GM12878 (cell line): Measurements from ENCODE around the gene GRIK5. TPM values are rescaled to one million over a fixed set of nuclear protein-coding genes. Genes with fewer than 3 reads are reported as not detected.

Experiments
- ATAC-seq: fragments of 200-7000 bp; cut with Tn5 transposase; 3 replicates; pipeline ENCODE4 v1.9.1; 2020; ENCODE audit warnings: mild to moderate bottlenecking, moderate library complexity
- BruUV-seq: library from RNA; stranded (reverse); fragments of 400-500 nt; replicated peaks from 2 replicates; lab custom pipeline; 2021; lab: Mats Ljungman, UMichigan
- CTCF ChIA-PET: fragments of 300-600 bp; sonication (Branson Sonifier 250); formaldehyde crosslinking; extraction: SDS; loops from one replicate; lab custom pipeline; 2021; ENCODE audit warnings: inconsistent platforms; lab: Yijun Ruan, JAX
- POLR2A ChIA-PET: fragments of 350-600 bp; formaldehyde crosslinking; extraction: SDS; loops from one replicate; lab custom pipeline; 2021; ENCODE audit warnings: inconsistent platforms; lab: Charles Lee
- RAD21 ChIA-PET: fragments of 300-600 bp; sonication (Branson Sonifier 250); formaldehyde crosslinking; loops from one replicate; lab custom pipeline; 2023; ENCODE audit warnings: antibody characterized with exemption; ENCODE audit not compliant: unreplicated experiment; lab: Charles Lee
- SMC1A ChIA-PET: fragments of 300-600 bp; sonication (Branson Sonifier 250); formaldehyde crosslinking; loops from one replicate; lab custom pipeline; 2023; ENCODE audit not compliant: unreplicated experiment, uncharacterized antibody; lab: Charles Lee
- DNase-seq: peaks from one replicate; pipeline ENCODE4 v3.0.0-alpha.2; 2011; ENCODE audit warnings: low read depth, low spot score
- FAIRE-seq: peaks from 3 replicates; lab custom pipeline; 2011; peaks lifted over from hg19 to GRCh38; lab: Jason Lieb, UNC
- H2AFZ ChIP-seq: 2 replicates; pipeline ENCODE4 v1.6.0; 2011; ENCODE audit warnings: low read depth, low read length, control low read depth; ENCODE audit not compliant: control insufficient read depth
- H3K27ac ChIP-seq: 2 replicates; pipeline ENCODE4 v1.5.1; 2011; ENCODE audit warnings: control low read depth; ENCODE audit not compliant: control insufficient read depth, insufficient read depth
- H3K27me3 ChIP-seq, 2 experiments: replicated peaks in 1 of 2; 2 replicates each; pipeline versions ENCODE4 v1.6.0 to v1.6.1; 2011; ENCODE audit warnings: low read length in 1 of 2; ENCODE audit not compliant: control insufficient read depth in 2 of 2, insufficient read depth in 2 of 2
- H3K36me3 ChIP-seq, 2 experiments: 2 replicates each; pipeline ENCODE4 v1.5.1; 2011; ENCODE audit warnings: low read length in 1 of 2; ENCODE audit not compliant: control insufficient read depth in 2 of 2, insufficient read depth in 2 of 2
- H3K4me1 ChIP-seq: 2 replicates; pipeline ENCODE4 v1.6.1; 2011; ENCODE audit warnings: mild to moderate bottlenecking, low read length, moderate library complexity, mixed read lengths; ENCODE audit not compliant: control insufficient read depth, insufficient read depth
- H3K4me2 ChIP-seq: 2 replicates; pipeline ENCODE4 v1.6.0; 2011; ENCODE audit warnings: control low read depth; ENCODE audit not compliant: control insufficient read depth, insufficient read depth
- H3K4me3 ChIP-seq: fragments of 200-600 bp; sonication (generic); 2 replicates; pipeline ENCODE4 v1.5.1; 2016
- H3K79me2 ChIP-seq: 2 replicates; pipeline ENCODE4 v1.6.0; 2011; ENCODE audit warnings: low read length; ENCODE audit not compliant: control insufficient read depth, insufficient read depth
- H3K9ac ChIP-seq: 2 replicates; pipeline ENCODE4 v1.8.0; 2011; ENCODE audit warnings: low read length, control low read depth, mixed read lengths; ENCODE audit not compliant: control insufficient read depth, insufficient read depth
- H3K9me3 ChIP-seq: replicated peaks from 3 replicates; pipeline ENCODE4 v1.5.1; 2011; ENCODE audit warnings: mild to moderate bottlenecking, low read length; ENCODE audit not compliant: control insufficient read depth, insufficient read depth
- H4K20me1 ChIP-seq: 2 replicates; pipeline ENCODE4 v1.6.0; 2011; ENCODE audit not compliant: control insufficient read depth, insufficient read depth
- SREBF2 ChIP-seq: IDR thresholded peaks from 2 replicates; pipeline ENCODE4 v1.6.1; 2012; ENCODE audit warnings: mild to moderate bottlenecking, low read length
- TCF12 ChIP-seq: IDR thresholded peaks from 2 replicates; pipeline ENCODE4 v1.6.1; 2011; ENCODE audit warnings: low read depth, mild to moderate bottlenecking, low read length
- WGBS: methylation state at CpG from one replicate; pipeline ENCODE4 v1.1.6; 2016; ENCODE audit warnings: low lambda C conversion rate; ENCODE audit not compliant: insufficient replicate concordance, insufficient coverage; ENCODE audit errors: missing lambda C conversion rate; 5-methylcytosine and 5-hydroxymethylcytosine counted together
- in situ Hi-C: fragments of 300-500 bp; cut with MboI; formaldehyde crosslinking; loops from 9 replicates; pipeline ENCODE4 v1.14.3; 2018; ENCODE audit warnings: mixed read lengths
- intact Hi-C: fragments of 100-400 bp; cut with micrococcal nuclease; formaldehyde crosslinking; loops from one replicate; pipeline ENCODE4 v1.14.2; 2022; ENCODE audit not compliant: unreplicated experiment
- polyA plus RNA-seq, 11 experiments: library from polyadenylated mRNA; depleted of rRNA in 4 of 11; unstranded in 6 of 11; stranded (reverse) in 5 of 11; fragments of >200 nt; fragmentation: Nextera tagmentation in 4 of 11; fragmentation: Illumina TruSeq in 1 of 11; extraction: Ambion mirVana in 4 of 11; extraction: Trizol in 1 of 11; gene quantifications; 1 replicate in 1 of 11; 2 replicates in 10 of 11; pipeline versions ENCODE4 v1.2.1 to v1.2.3, GENCODE V29; 2011 to 2016; ENCODE audit warnings: inconsistent platforms in 2 of 11, missing spikeins in 2 of 11, low read depth in 1 of 11
- total RNA-seq, 4 experiments: library from RNA; depleted of rRNA in 3 of 4; stranded (reverse); fragments of >200 nt in 3 of 4; fragmentation: Illumina TruSeq in 1 of 4; extraction: Trizol in 1 of 4; gene quantifications; 2 replicates each; pipeline versions ENCODE4 v1.2.1 to v1.2.3, GENCODE V29; 2013 to 2021
- TF ChIP-seq, protein P1 (sequence below): fragments of 450-650 bp; formaldehyde crosslinking; IDR thresholded peaks from 2 replicates; pipeline ENCODE4 v1.5.0; 2022; ENCODE audit warnings: mild to moderate bottlenecking, missing genetic modification characterization

The GRIK5 gene
- total and polyA plus RNA-seq, 10 of the 15 experiments (the other 5 are each of a cell fraction or from before 2014, with no cell fraction given): 0.03 to 0.23 (median 0.07) TPM; not detected in 3

- TF ChIP-seq, protein P1, sequence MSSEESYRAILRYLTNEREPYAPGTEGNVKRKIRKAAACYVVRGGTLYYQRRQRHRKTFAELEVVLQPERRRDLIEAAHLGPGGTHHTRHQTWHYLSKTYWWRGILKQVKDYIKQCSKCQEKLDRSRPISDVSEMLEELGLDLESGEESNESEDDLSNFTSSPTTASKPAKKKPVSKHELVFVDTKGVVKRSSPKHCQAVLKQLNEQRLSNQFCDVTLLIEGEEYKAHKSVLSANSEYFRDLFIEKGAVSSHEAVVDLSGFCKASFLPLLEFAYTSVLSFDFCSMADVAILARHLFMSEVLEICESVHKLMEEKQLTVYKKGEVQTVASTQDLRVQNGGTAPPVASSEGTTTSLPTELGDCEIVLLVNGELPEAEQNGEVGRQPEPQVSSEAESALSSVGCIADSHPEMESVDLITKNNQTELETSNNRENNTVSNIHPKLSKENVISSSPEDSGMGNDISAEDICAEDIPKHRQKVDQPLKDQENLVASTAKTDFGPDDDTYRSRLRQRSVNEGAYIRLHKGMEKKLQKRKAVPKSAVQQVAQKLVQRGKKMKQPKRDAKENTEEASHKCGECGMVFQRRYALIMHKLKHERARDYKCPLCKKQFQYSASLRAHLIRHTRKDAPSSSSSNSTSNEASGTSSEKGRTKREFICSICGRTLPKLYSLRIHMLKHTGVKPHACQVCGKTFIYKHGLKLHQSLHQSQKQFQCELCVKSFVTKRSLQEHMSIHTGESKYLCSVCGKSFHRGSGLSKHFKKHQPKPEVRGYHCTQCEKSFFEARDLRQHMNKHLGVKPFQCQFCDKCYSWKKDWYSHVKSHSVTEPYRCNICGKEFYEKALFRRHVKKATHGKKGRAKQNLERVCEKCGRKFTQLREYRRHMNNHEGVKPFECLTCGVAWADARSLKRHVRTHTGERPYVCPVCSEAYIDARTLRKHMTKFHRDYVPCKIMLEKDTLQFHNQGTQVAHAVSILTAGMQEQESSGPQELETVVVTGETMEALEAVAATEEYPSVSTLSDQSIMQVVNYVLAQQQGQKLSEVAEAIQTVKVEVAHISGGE (CRISPR knock-in tag): no peak
- TF ChIP-seq TCF12: no peak
Observed at GRCh38 chr19:42086188-42086736, 16.3 kb upstream of the GRIK5 start (continued).

DNA sequence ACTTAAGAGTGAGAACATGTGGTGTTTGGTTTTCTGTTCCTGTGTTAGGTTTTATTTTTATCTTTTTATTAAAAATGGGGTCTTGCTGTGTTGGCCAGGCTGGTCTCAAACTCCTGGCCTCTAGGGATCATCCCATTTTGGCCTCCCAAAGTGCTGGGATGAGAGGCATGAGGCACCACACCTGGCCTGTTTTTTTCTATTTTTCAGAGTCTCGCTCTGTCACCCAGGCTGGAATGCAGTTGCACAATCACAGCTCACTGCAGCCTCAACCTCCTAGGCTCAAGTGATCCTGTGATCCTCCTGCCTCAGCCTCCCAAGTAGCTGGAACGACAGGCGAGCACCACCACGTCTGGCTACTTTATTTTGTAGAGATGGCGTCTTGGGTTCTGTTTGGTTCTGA is 13.5 kb upstream of the GRIK5 start:
- Histone ChIP-seq H3K9ac (no peak overlapping the region), H3K27me3 (no peaks in the 10 kb centered on the region), H3K4me3 (no peak overlapping the region), H3K27ac (no peak overlapping the region), H3K9me3 (no peaks in the 10 kb centered on the region), H3K4me2 (no peak overlapping the region), H2AFZ (no peak overlapping the region), H3K79me2 (peaks cover 1% of the 10 kb centered on the region), H4K20me1 (no peaks in the 10 kb centered on the region), H3K4me1 (peaks cover 8% of the 10 kb centered on the region), H3K36me3 (peaks cover 17 to 28% of the 10 kb centered on the region in 2 experiments; a peak in 3 of 4 replicates)
- no peak for TF ChIP-seq SREBF2
- CTCF ChIA-PET: no interaction called here
- BruUV-seq: no TSS peak
- 87% methylated on average over 5 of the region's 5 CpGs for WGBS
- ATAC-seq (no peak), FAIRE-seq (no peak), DNase-seq (no peak)
- RAD21 ChIA-PET: no interaction called here
- POLR2A ChIA-PET: no interaction called here
- in situ Hi-C loops: no loop called here
- SMC1A ChIA-PET: no interaction called here
- intact Hi-C loops: no loop called here
